HG03175 (cell line): ENCODE results near the gene TMEM255B.
"Not testable (repeated sequence)": the region's sequence is repeated elsewhere in the genome, so short reads cannot be mapped to it uniquely, and the experiment has no call there.

Source experiments
- ATAC-seq: cut with Tn5 transposase; IDR thresholded peaks from one replicate; pipeline ENCODE4 v1.9.1; 2021; ENCODE audit warnings: mild to moderate bottlenecking, moderate library complexity; ENCODE audit not compliant: unreplicated experiment

The TMEM255B gene

GRCh38 chr13:113748101-113748861 is 10.7 kb upstream of the TMEM255B start:
- no peak for ATAC-seq

GRCh38 chr13:113748862-113749451 is 10.1 kb upstream of the TMEM255B start:
- no peak for ATAC-seq

GRCh38 chr13:113749507-113749906 is 9.5 kb upstream of the TMEM255B start:
- ATAC-seq: no peak

- ATAC-seq: no peak
Measured at GRCh38 chr13:113749967-113750366, 9.1 kb upstream of the TMEM255B start.

GRCh38 chr13:113750554-113751399 is 8.2 kb upstream of the TMEM255B start:
- no peak for ATAC-seq

GRCh38 chr13:113751491-113751890 is 7.5 kb upstream of the TMEM255B start:
- no peak for ATAC-seq

GRCh38 chr13:113752211-113752986 is 6.6 kb upstream of the TMEM255B start:
- not testable (repeated sequence) for ATAC-seq

GRCh38 chr13:113753171-113753570 is 5.9 kb upstream of the TMEM255B start:
- no peak for ATAC-seq

- no peak for ATAC-seq
Measured at GRCh38 chr13:113754242-113754641, 4.8 kb upstream of the TMEM255B start.

GRCh38 chr13:113754691-113755090 is 4.3 kb upstream of the TMEM255B start:
- no peak for ATAC-seq

GRCh38 chr13:113756441-113757097 is 2.5 kb upstream of the TMEM255B start:
- no peak for ATAC-seq

GRCh38 chr13:113759525-113760137 is 605 bp downstream of the TMEM255B start:
- ATAC-seq: no peak

GRCh38 chr13:113761136-113761535 is 2.1 kb downstream of the TMEM255B start:
- ATAC-seq: no peak

GRCh38 chr13:113762075-113762474 is 3.0 kb downstream of the TMEM255B start:
- no peak for ATAC-seq

GRCh38 chr13:113762538-113762937 is 3.5 kb downstream of the TMEM255B start:
- no peak for ATAC-seq

GRCh38 chr13:113763254-113763653 is 4.2 kb downstream of the TMEM255B start:
- ATAC-seq: no peak

GRCh38 chr13:113763961-113764792 is 5.2 kb downstream of the TMEM255B start:
- no peak for ATAC-seq

- no peak for ATAC-seq
Measured at GRCh38 chr13:113764793-113765563, 6.0 kb downstream of the TMEM255B start.
